GM23338 (cell line): ENCODE data around the gene FKBP1B.
"Not testable (repeated sequence)": the region's sequence is repeated elsewhere in the genome, so short reads cannot be mapped to it uniquely, and the experiment has no call there.

ENCODE experiments used
- CREB1 ChIP-seq: fragments of 250-450 bp; sonication (Bioruptor Pico); IDR thresholded peaks from 2 replicates; pipeline ENCODE4 v1.5.0; 2020; ENCODE audit warnings: low read depth, mild to moderate bottlenecking, moderate library complexity
- CTCF ChIP-seq, 2 experiments: fragments of 200-600 bp in 1 of 2; sonication (generic) in 1 of 2; conservative IDR thresholded peaks; 2 replicates each; pipeline versions ENCODE4 v1.5.1 to v1.6.1; 2016 to 2017; ENCODE audit warnings: antibody characterized with exemption in 2 of 2, low read depth in 2 of 2, mild to moderate bottlenecking in 2 of 2, moderate library complexity in 1 of 2
- ETS1 ChIP-seq: IDR thresholded peaks from 2 replicates; pipeline ENCODE4 v1.6.1; 2016; ENCODE audit warnings: antibody characterized with exemption
- EZH2 ChIP-seq: fragments of 200-600 bp; sonication (generic); IDR thresholded peaks from one replicate; pipeline ENCODE4 v1.8.0; 2017; ENCODE audit warnings: antibody characterized with exemption, mild to moderate bottlenecking, low read depth; ENCODE audit not compliant: unreplicated experiment
- EZH2phosphoT487 ChIP-seq: fragments of 200-600 bp; sonication (generic); IDR thresholded peaks from one replicate; pipeline ENCODE4 v1.8.1; 2018; ENCODE audit warnings: antibody characterized with exemption; ENCODE audit not compliant: unreplicated experiment
- JUNB ChIP-seq: IDR thresholded peaks from one replicate; pipeline ENCODE4 v1.6.1; 2016; ENCODE audit warnings: antibody characterized with exemption; ENCODE audit not compliant: unreplicated experiment
- POLR2AphosphoS5 ChIP-seq: IDR thresholded peaks from 2 replicates; pipeline ENCODE4 v1.6.1; 2016; ENCODE audit warnings: antibody characterized with exemption, low read depth
- STAT1 ChIP-seq: IDR thresholded peaks from one replicate; pipeline ENCODE4 v1.6.1; 2016; ENCODE audit warnings: antibody characterized with exemption; ENCODE audit not compliant: unreplicated experiment

- not testable (repeated sequence) for TF ChIP-seq JUNB; CTCF (conservative IDR thresholded peaks at IDR 0.05; ENCODE audit: low read depth in 2 of 2); STAT1; POLR2AphosphoS5; CREB1; EZH2; ETS1; EZH2phosphoT487
Measured at GRCh38 chr2:24043133-24043532, 6.4 kb upstream of the FKBP1B start.
